GM19238 (cell line): ENCODE results near the gene CDYL.
A peak's percentile ranks its signal among the peaks of the same experiment; 100 is the strongest.

Experiments used
- DNase-seq: peaks from one replicate; pipeline ENCODE4 v3.0.0; 2011; ENCODE audit warnings: low spot score; ENCODE audit not compliant: insufficient read length

The CDYL gene, protein sequence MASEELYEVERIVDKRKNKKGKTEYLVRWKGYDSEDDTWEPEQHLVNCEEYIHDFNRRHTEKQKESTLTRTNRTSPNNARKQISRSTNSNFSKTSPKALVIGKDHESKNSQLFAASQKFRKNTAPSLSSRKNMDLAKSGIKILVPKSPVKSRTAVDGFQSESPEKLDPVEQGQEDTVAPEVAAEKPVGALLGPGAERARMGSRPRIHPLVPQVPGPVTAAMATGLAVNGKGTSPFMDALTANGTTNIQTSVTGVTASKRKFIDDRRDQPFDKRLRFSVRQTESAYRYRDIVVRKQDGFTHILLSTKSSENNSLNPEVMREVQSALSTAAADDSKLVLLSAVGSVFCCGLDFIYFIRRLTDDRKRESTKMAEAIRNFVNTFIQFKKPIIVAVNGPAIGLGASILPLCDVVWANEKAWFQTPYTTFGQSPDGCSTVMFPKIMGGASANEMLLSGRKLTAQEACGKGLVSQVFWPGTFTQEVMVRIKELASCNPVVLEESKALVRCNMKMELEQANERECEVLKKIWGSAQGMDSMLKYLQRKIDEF

DNA sequence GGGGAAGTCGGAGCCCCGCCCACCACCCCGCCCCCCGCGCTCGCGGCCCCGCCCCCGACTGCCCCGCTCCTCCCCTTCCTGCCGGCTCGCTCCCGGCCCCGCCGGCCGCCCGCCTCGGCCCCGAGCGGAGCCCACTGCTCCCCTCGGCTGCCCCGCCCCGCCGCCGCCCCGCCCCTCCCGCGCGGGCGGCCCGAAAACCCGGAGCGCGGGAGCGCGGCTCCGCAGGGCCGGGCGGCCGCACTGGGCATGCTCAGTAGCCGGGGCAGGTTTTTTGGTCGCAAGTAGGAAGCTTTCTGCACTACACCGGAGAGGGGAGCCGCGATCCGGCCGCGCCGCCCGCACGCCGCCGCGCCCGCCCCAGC lies at the start of gene CDYL:
Gene CDYL, plus strand, starts transcription at position 274 of the 362 bp plus-strand sequence. CDS start 380 bp downstream, outside the sequence.
- peak; percentile 92 for DNase-seq

DNA sequence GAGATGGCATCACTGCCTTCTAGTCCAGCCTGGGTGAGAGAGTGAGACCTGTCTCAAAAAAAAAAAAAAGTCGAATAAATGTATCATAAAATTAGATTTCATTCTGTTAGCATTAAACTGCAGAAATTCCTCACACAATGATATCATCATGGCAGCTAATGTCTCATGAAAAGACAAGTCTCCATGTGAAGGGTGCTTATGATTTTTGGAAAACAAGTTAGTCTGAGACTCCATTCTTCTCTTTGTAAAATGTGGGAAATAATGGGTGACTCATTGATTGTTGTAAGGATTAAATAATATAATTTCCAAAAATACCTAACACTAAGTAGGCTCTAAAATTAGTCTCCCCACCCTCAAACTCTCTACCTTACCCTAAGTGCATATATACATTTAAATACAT lies 49.6 kb upstream of the CDYL start:
- no peak for DNase-seq

DNA sequence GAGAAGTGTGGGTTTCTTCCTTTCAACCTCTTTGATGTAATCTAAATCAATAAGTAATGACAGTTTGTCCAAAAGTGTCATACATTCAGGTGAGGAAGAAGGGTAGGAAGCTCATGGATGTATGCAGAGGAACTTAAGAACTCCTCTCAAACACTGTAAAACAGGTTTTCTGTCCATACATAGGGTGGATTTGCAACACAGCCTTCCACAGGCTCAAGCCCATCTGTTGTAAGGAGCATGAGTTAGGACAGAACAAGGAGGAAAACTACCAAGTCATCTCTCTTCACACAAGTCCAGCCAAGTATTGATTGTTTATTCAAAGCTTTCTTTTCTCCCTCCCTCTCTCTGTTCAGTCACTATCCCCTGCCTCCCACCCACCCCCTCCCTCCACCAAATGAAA lies 49.0 kb upstream of the CDYL start:
- no peak for DNase-seq

DNA sequence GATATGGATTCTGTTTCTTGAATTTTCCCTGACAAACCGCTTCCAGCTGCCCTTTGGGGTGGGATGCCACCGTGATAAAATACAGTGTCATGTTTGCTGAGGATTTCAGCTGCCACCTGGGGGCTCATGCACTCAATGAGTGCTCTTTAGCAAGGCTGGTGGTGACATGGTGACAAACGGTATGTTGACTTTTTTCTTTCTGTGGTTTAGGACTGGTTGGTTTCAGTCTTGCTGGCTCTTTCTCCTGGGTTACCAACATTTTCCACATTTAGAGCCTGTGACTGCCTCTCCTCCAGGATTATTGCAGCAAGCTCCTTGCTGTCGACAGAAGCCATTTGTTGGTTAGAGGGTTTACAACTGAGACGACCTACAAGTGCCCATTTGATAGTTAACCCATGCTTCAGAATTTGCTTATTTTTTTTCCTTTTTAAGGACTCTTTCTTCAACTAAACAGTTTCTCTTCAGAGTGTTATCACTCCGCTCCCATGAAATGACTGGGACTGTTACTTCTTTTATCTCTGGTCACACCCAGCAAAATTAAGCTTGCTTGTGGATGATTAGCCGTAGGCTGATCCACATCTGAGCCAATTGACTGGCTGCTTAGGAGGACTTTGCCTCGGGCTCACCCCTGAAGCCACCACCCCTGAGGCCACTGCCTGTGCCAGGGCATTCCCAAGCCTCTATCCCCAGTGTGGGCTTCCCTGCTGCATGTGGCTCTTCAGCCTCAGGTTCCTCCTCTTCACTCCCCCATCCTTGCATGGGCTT lies 48.4 kb upstream of the CDYL start:
- DNase-seq = no peak

DNA sequence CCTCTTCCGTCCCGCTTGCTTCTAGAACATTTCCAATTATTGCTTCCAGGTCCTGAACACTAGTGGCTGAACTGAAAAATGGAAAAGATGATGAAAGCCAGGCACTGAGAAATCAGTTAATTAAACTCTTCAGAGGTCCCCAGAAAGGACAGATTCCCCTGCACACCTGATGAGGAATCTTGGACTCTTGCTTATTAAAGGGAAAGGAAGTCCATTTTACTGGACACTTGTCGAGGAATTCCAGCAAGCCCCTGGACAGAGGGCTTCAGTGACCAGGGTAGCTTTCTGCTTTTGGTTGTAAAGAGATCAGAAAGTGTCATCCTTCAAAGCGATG lies 47.8 kb upstream of the CDYL start:
- no peak for DNase-seq

DNA sequence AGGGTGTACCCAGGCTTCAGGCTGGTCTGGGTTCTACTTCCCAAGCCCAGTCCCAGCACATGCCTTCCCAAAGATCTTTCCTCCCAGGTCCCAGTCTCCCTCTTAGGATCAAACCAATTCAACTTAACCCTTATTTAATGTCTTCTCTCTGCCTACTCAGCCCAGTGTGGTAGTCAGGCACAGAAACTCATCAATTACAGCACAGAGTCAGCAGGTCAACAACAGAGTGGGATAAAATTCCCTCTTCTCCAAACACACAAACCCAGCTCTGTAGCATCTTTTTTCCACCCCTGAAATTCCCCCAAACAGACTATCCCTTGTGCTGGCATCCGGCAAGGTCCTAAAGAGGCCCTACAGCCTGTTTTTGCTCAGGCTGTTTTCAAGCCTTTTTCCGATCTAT lies 47.3 kb upstream of the CDYL start:
- no peak for DNase-seq

DNA sequence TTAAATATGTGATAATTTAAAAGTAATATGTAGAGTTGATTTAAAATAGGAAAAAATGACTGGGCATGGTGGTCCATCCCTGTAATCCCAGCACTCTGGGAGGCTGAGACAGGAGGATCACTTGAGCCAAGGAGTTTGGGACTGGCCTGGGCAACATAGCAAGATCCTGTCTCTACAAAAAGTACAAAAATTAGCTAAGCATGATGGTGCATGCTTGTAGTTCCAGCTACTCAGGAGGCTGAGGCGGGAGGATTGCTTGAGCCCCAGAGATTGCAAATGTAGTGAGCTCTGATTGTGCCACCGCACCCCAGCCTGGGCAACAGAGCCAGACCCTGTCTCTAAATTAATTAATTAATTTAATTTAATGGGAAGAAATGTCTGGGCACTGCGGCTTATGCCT lies 44.2 kb upstream of the CDYL start:
- DNase-seq = no peak

DNA sequence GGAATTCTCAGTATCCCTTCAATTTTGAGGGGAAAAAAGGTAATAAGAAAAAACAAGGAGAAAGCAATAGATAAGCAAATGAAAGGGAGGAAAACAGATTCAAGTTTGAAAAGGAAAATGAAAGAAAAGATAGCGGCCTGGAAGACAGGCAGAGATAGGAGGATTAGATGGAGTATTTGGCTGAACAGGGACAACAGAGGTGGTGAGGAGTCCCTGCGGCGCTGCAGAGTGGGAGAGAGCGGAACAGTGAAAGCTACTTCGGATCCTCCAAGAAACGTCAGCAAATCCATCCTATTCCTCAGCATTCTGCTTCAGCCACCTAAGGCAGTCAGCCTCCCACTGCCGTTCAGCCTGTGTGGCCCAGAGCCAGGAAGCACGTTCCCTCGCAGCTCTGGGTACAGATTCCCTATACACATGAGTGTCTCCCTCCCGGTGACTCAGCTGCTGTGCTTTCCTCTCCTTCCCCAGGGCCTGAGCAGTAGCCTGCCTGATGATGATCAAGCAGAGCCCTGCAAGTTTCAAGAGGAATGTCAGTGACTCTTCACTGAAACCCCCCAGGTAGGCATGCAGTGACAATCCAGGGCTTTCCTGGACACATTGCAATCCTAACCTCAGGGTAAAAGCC lies 43.4 kb upstream of the CDYL start:
- DNase-seq = no peak

DNA sequence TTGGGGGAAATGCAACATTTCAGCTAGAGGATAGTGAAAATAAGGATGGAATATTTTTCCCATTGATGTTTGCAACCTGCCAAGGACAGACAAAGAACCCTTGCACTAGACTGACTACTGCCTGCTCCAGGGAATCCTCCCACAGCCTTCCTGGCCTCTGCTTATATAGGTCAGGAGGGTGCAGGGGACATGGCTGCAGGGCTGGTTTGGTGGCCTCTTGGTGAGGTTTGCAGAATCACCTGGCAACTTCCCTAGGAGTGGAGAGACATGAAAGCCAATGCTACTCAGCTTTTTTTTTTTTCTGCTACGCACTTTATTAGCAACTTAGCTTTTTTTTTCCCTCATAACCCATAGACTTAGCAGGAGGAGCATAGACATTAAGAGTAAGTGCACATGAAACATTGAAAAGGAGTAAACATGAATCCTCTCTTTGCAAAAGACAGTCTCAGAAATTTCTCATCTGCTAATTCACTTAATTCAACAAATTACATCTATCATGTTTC lies 39.8 kb upstream of the CDYL start:
- no peak for DNase-seq

DNA sequence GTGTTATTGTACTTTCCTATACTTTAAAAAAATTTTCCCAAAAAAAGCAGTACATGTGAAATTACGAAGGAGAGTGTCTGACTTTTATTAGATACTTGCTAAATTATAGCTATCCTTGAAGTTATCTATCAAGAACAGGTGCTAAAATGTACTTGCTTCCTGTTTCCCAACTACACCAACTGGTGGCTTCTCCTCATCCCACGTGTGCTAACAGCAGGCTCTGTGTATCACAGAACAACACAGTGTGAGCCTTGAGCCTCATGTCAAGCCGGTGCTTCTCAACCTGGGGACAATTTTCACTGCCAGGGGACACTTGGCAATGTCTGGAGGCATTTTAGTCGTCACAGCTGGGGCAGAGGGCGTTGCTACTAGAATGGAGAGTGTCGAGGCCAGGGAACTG lies 36.2 kb upstream of the CDYL start:
- no peak for DNase-seq

DNA sequence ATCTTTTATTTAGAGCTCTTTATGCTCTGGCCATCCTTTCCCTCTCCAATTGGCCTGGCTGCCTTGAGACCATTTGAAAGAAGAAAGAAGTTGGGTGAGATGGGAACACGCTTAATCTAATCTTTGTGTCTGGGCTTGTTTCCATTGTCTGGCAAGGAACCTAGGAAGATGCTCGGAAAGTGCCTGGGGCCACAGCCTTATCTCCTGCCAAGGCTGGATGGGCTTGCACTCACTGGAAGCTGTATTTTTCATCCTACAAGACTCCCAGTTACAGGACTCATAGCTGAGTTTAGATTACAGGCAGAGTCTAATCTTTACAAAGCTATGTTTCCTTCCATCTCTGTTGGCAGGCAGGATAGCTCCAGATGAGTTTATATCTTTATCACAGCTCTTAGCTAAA lies 33.1 kb upstream of the CDYL start:
- no peak for DNase-seq

DNA sequence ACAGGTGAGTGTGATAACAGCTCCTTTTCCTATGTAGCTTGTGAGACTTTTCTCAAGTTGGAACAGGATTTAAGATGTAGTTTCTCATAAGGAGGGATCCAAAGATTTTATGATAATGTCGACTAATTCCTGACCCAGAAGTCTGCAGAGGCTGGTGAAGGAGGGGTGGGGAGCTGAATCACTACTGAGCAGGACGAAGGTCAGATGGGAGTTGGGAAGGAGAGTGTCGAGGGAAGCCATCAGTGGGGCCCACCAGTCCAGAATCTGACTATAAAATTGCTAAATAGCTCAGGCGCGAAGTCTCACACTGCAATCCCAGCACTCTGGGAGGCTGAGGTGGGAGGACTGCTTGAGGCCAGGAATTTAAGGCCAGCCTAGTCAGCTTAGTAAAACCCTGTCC lies 32.3 kb upstream of the CDYL start:
- no peak for DNase-seq

DNA sequence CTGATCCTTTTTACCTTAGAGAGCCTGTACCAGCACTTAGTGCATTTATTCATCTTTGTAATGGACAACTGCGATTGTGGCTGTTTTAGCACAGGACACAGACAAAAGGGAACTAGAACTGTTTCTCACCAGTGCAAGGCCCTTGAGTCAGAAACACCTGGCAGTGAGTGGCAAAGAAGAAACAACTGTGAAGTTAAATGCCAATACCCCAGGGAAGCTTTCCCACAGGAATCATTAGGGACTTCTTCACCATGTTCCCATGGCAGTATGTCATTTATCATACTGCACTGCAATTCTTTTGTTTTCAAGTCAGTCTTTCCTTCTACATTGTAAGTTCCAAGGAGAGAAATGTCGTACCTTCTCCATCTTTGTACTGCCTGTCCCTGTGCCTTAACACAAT lies 28.6 kb upstream of the CDYL start:
- no peak for DNase-seq

DNA sequence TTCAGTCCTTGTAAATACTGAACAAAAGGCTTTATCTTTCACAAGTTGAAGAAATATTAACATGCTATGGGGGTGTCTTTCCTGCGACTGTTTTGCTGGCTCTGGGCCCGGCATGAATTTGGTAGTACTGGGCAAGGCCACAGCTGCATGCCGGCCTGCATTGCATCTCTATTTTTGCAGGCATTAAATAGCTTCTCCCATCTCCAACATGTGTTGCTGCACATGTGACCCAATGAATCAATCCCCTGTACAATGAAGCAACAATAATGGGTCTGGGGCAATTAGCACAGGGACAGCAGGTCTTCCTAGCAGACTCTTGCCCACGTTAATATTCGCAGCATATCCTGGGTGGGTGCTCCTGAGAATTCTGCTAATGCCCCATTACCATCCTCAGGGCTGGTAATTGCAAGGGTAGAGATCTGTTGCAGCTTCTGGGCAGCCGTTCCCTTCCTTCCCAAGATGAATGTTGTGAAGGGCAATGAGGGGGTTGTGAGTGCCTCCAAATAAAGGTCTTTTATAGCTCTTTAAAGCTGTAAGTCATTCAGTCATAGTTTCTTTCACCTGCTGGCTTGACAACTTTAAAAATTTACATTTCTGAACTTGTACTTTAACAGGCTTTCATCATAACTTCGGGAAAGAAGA lies 24.3 kb upstream of the CDYL start:
- no peak for DNase-seq

DNA sequence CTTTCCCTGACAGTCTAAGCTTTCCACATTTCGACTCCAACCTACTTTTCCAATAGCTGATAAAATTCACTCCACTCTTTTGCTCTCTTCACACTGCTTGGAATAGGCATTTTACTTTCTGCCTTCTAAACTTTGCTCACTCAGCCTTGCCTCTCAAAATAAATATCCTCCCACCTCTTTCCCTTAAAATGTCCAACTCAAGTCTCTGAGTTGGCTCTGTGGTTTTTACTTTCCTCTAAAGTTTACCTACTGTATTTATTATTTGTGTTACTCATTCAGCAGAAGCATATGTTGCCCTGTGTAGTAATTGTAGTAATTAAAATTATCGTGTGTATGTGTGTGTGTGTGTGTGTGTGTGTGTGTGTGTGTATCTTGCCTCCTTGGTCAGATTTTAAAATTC lies 20.0 kb upstream of the CDYL start:
- no peak for DNase-seq

DNA sequence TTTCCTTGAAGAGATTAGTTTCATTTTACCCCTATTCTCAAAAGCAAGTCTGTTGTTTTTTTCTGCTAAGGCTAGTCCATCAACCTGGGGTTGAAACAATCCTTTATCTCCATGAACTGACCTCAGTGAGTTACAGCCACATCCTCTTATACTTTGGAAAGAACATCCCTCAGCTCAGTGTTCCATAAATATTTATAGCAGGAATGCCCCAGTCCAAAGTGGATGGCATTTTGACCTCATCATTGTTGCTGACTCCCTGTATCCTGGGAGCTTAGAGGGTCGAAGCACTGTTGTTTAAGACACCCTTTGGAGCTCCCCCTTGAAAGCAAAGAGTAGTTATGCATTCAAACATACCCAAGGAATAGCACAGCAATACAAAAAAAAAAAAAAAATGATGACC lies 16.2 kb upstream of the CDYL start:
- DNase-seq = no peak

DNA sequence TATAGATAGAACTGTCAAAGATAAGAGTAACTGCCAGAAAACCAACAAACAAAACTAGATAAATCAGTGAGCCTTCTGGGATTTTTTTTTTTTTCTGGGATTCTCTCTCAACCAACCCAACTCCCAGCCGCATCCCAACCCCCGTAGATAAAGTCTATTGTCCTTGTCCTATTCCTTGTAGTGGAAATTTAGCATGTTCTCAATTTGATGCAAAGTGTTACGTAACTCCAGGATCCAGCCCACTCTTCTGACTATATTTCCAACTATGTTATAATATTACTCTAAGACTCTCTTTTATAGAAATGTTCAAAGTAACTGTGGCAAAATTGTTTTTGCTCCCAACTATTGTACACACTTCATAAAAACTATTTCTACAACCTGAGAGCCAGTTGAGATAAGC lies 15.4 kb upstream of the CDYL start:
- no peak for DNase-seq

DNA sequence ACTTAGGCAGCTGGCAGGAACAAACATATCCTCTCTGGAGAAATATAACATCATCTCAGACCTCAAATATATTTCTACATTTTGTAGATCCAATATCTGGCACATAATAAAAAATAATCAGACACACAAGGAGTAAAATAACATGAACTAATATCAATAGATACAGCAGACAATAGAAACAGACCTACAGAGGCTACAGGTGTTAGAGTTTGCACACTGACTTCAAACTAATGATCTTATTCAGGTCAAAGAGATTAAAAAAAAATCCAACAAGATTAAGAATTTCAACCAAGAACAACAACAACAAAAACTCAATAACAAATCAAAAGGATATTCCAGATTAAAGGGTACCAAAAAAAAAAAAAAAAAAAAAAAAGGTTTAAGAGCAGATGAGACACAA lies 13.9 kb upstream of the CDYL start:
- DNase-seq = no peak

DNA sequence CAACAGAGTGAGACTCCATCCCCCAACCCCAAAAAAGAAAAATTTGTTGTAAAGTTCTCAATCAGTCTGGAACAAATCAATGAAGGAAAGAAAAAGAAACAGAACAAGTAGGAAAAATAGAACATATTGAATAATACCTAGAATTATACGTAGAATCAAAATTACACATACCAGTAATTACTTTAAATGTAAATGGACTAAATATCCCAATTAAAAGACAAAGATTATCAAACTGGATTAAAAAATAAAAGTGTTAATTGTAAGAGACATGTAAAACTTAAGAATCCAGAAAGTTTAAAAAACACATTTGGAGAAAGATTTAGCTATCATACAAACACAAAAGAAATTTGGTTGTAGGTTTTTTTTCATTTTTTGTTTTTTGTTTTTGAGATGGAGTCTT lies 12.3 kb upstream of the CDYL start:
- DNase-seq = no peak

DNA sequence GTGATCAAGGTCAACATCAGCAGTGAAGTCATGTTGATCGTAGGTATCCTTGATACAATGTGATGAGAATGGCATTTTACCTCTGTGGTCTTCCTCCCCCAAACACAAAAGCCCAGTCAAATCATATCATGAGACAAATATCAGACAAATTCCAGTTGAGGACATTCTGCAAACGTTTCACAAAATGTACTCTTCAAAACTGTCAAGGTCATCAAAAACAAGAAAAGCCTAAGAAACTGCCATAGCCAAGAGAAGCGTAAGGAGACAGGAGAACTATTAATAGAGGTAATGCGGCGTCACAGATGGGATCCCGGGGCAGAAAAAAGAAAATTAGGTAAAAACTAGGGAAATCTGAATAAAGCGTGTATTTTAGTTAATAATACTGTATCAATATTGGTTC lies 7.4 kb upstream of the CDYL start:
- DNase-seq = no peak

DNA sequence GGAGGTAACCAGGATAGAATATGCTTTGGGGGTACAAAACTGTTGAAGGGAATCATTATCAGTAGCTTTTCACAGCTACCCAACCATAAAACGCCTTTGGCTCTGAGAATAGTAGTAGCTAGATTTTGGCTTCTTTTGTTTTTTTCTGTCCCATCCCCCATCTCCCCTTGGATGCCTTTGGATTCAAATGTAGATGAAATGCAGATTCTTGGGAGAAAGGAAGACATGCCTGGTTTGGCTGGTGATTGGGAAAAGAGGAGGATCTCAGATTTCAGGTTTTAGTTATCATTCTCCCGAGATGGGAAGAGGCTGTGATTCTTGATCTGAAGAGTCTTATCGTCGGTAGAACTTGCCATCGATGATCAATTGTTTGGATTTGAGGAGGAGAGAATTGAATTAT lies 3.5 kb upstream of the CDYL start:
- no peak for DNase-seq

DNA sequence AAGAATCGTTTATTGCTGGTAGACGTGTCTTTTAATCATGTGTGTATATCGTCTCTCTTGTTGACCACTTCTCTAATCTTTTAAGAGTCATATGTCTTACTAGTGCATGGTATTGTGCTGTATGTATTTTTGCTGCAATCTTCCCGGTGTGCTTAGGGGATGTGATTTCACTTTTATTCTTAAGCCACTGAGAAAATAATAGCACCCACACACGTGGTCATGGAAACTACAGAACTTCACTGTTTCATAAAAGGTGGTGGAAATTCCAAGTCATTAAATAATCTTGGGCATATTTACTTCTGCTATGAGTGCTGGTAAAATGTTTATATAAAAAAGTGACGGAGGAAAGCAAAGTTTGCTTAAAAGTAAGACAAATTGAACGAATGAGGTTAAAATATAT lies 3.0 kb upstream of the CDYL start:
- no peak for DNase-seq
